GM18858 (cell line): ENCODE data around the gene MAG.

Experiments
- ATAC-seq: cut with Tn5 transposase; IDR thresholded peaks from one replicate; pipeline ENCODE4 v1.9.1; 2021; ENCODE audit not compliant: unreplicated experiment

Gene MAG

DNA sequence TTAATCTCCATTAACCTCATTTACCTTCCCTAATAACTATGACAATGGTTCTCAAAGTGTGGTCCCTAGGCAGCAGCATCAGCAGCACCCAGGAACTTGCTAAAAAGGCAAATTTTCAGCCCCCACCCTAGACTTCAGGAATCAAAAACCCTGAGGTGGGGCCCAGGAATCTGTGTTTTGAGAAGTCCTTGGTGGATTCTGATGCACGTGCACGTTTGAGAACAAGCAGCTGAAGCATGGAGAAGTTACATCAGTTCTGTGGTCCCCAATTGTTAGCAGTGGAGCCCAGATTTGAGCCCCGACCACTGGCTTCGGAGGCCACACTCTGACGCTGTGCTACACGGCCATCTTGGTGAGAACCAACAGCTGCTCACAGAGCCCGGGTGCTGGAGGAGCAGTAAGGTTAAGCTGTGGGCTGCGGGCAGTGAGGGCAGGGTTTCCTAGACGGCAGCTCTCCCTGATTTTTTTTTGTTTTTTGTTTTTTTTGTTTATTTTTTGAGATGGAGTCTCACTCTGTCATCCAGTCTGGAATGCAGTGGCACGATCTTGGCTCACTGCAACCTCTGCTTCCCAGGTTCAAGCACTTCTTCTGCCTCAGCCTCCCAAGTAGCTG is 23.0 kb downstream of the MAG start:
- ATAC-seq = no peak

DNA sequence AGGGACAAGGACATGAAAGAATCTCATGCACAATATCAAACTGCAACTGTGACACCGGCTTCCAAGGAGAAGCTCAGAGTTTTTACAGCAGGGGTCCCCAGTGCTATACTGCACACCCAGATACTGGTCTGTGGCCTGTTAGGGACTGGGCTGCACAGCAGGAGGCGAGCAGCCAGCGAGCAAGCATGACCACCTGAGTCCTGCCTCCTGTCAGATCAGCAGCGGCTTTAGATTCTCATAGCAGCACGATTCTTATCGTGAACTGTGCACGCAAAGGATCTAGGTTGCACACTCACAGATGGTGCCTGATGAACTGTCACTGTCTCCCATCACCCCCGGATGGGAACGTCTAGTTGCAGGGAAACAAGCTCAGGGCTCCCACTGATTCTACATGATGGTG is 23.9 kb downstream of the MAG start:
- ATAC-seq = no peak

DNA sequence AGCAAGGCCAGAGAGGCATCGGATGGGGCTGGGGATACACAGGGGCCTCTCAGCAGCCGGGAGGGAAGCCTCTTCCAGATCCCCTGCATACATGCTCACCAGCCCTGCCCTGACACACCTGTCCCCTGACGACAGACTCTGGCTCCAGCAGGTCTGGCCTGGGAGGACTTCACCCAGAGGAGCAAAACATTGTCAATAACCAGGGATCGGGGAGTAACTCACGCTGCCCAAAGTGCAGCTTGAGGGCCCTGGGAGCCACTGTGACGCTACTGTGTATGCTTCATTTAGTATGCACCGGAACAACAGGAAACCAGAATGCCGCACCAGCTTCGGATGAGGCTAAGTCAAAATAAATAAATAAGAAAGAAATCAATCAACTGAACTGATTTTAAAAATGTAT is 24.6 kb downstream of the MAG start:
- ATAC-seq = no peak

GRCh38 chr19:35317464-35318043 is 25.6 kb downstream of the MAG start:
- ATAC-seq = no peak

GRCh38 chr19:35318679-35319448 is 26.9 kb downstream of the MAG start:
- no peak for ATAC-seq

DNA sequence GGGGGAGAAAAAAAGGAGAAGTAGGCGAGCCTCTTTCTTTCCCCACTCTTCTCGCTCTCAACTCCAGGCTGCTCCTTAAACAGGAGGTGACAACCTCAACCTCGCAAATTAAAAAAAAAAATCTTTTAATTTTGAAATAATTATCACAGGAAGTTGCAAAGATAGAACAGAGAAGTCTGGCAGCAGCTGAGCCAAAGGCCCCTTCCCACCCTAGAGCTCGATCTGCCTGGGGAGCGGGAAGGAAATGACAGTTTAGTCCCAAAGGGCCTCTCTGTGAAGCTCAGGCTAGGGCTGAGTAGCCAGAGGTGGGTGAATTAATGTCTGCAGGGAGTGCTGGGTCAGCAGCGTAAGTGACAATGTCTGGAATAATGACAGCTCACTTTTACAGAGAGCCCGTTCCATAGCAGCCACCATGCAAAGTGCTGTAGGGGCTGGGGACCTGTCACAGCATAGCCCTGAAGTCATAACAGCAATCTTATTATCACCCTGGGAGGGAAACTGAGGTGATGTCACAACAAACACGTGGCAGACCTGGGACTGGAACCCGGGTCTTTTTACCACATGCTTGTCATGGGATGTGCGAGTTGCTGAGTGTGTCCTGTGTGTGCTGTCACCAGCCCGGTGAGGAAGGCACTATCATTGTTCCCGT is 28.2 kb downstream of the MAG start:
- no peak for ATAC-seq

- no peak for ATAC-seq
Measured at GRCh38 chr19:35321291-35321690, 29.3 kb downstream of the MAG start.

- no peak for ATAC-seq
Measured at GRCh38 chr19:35322014-35322413, 30.1 kb downstream of the MAG start.

GRCh38 chr19:35327642-35328041 is 35.7 kb downstream of the MAG start:
- no peak for ATAC-seq

- no peak for ATAC-seq
Measured at GRCh38 chr19:35328851-35329285, 36.9 kb downstream of the MAG start, which contains the start of gene CD22. TSS of gene CD22 (plus strand) at chr19:35329187. CDS start at chr19:35332041, 2,854 bp downstream.

DNA sequence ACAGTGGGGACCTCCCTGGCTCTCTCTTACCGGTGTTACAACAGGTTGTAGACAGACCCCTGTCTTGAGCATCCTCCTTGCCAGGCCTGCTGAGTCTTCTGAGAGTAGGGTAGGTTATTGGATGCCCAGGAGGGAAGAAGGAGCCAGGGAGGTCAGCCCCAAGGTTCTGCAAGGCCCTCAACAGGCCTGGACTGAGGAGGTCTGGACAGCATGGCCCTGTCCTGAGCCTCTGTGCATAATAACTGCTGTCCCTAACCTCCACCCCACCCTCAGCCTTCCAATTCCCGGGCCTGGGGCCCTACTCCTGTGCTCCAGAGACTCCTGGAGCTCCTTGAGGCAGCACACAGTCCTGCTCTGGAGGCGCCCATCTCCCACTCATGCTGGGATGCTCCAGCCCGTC is 37.4 kb downstream of the MAG start:
- ATAC-seq = no peak

GRCh38 chr19:35330475-35330874 is 38.5 kb downstream of the MAG start:
- no peak for ATAC-seq

DNA sequence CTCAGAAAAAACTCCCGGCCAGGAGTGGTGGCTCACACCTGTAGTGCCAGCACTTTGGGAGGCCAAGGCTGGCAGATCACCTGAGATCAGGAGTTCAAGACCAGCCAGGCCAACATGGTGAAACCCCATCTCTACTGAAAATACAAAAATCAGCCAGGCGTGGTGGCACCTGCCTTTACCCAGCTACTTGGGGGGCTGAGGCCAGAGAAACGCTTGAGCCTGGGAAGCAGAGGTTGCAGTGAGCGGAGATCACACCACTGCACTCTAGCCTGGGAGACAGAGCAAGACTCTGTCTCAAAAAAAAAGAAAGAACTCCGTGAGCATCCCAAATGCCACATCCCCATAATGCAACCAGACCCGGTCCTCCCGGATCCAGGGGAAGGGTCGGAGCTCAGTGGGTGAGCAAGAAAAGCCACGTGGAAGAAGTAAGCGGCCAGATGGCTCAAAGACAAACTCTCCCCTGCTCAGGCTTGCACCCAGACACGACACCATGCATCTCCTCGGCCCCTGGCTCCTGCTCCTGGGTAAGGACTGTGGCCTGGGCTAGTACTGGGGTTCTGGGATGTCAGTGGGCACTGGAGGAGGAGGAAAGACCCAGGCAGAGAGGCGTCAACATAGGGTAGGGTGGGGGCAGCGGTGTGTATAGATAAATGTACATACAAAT is 39.7 kb downstream of the MAG start:
- ATAC-seq = no peak

DNA sequence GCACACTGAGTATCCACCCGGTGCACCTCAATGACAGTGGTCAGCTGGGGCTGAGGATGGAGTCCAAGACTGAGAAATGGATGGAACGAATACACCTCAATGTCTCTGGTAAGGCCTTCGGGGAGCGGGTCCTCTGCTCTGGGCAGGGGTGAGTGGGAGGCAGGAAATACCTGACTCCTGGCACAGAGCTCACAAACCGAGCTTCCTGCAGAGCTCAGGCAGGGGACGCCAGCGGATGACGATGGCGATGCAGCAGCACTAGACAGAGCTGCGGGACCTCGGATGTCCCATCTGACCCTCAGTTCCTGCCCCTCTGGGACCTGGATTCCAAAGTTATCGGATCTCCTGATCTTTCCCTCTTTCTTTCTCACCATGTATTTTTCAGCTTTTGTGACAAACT is 40.9 kb downstream of the MAG start:
- no peak for ATAC-seq

GRCh38 chr19:35334144-35334753 is 42.3 kb downstream of the MAG start:
- ATAC-seq = no peak

DNA sequence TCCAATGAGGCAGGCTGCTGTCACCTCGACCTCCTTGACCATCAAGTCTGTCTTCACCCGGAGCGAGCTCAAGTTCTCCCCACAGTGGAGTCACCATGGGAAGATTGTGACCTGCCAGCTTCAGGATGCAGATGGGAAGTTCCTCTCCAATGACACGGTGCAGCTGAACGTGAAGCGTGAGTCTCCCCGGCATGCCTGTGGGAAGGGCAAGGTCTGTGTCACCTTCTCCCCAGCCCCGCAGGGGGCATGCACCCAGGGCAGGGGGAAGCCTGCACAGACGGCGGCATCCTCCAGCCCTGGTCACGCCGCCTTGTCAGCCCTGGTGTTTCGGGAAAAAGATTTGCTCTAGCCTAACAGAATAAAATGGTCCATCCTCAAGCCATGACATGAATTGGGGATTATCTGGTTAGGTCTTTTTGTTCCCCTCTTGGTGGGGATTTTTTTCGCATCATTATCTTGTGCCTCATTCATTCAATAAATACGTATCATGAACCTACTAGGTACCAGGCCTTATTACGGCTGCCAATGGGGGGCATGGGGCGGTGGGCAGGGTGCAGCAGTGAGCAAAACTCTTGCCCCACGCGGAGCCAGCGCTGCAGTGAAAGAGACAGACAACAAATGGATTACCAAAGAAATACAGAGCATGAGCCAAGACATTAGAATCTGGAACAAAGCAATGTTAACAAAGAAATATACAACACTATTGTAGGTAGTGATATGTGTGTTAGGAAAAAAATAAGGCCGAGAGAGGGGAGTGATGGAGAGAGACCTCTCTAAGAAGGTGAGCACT is 44.4 kb downstream of the MAG start:
- ATAC-seq = no peak

GRCh38 chr19:35337097-35337983 is 45.4 kb downstream of the MAG start:
- ATAC-seq = no peak

DNA sequence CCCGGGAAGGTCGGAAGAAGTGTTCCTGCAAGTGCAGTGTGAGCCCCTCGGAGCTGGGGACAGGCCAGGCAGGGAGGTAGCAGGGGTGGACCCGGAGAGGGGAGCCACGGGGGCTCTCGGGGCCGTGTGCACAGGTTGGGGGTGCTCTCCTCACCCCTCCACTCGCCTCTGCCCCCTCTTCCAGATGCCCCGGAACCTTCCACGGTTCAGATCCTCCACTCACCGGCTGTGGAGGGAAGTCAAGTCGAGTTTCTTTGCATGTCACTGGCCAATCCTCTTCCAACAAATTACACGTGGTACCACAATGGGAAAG is 46.0 kb downstream of the MAG start:
- no peak for ATAC-seq

DNA sequence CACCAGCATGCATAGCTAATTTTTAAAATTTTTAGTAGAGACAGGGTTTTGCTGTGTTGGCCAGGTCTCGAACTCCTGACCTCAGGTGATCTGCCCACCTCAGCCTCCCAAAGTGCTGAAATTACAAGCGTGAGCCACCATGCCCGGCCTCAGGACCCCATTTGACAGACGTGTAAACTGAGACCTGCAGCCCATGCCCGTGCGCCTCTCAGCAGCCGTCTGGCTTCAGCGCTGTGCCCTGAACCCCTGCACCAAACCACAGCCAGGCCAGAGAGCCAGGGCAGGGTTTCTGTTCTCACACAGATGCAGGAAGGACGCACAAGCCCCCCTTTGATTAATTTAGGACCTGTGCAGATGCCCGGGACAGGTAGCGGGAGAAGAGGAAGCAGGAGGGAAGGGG is 48.5 kb downstream of the MAG start:
- ATAC-seq = no peak
